Panc1 (cell line): ENCODE data around the gene ZFP36L2.

Experiments
- CTCF ChIP-seq: fragments of 450-650 bp; IDR thresholded peaks from 2 replicates; pipeline ENCODE4 v1.5.1; 2017; ENCODE audit warnings: mild to moderate bottlenecking
- POLR2AphosphoS5 ChIP-seq: IDR thresholded peaks from 2 replicates; pipeline ENCODE4 v1.6.1; 2012; ENCODE audit warnings: mild to moderate bottlenecking, low read depth, low read length, moderate library complexity
- SIN3A ChIP-seq: IDR thresholded peaks from 2 replicates; pipeline ENCODE4 v1.6.1; 2012; ENCODE audit warnings: low read depth, mild to moderate bottlenecking, low read length, moderate library complexity, borderline replicate concordance; ENCODE audit not compliant: insufficient read depth
- TF ChIP-seq, protein P1 (sequence below), 2 experiments: IDR thresholded peaks; 2 replicates each; pipeline ENCODE4 v1.6.1; 2011 to 2012; ENCODE audit warnings: low read depth in 2 of 2, control low read depth in 1 of 2, low read length in 1 of 2, mild to moderate bottlenecking in 1 of 2, moderate library complexity in 1 of 2; ENCODE audit not compliant: insufficient read depth in 1 of 2

GRCh38 chr2:43269706-43270105, 43.3 kb upstream of the ZFP36L2 start:
- TF ChIP-seq CTCF (no peak), SIN3A (no peak), POLR2AphosphoS5 (no peak)
- TF ChIP-seq, protein P1, sequence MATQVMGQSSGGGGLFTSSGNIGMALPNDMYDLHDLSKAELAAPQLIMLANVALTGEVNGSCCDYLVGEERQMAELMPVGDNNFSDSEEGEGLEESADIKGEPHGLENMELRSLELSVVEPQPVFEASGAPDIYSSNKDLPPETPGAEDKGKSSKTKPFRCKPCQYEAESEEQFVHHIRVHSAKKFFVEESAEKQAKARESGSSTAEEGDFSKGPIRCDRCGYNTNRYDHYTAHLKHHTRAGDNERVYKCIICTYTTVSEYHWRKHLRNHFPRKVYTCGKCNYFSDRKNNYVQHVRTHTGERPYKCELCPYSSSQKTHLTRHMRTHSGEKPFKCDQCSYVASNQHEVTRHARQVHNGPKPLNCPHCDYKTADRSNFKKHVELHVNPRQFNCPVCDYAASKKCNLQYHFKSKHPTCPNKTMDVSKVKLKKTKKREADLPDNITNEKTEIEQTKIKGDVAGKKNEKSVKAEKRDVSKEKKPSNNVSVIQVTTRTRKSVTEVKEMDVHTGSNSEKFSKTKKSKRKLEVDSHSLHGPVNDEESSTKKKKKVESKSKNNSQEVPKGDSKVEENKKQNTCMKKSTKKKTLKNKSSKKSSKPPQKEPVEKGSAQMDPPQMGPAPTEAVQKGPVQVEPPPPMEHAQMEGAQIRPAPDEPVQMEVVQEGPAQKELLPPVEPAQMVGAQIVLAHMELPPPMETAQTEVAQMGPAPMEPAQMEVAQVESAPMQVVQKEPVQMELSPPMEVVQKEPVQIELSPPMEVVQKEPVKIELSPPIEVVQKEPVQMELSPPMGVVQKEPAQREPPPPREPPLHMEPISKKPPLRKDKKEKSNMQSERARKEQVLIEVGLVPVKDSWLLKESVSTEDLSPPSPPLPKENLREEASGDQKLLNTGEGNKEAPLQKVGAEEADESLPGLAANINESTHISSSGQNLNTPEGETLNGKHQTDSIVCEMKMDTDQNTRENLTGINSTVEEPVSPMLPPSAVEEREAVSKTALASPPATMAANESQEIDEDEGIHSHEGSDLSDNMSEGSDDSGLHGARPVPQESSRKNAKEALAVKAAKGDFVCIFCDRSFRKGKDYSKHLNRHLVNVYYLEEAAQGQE (IDR thresholded peaks at IDR 0.05; ENCODE audit: insufficient read depth in 1 of 2, low read depth in 2 of 2, low read length in 1 of 2) = no peak
